Activated CD4-positive, alpha-beta T cell treated with anti-CD3 and anti-CD28 coated beads, Interleukin-2, amount 10 ng/mL, durations not matched to agents 7 days and 5 days (primary cell): ENCODE data around the gene NXF1. TPM values are rescaled to one million over a fixed set of nuclear protein-coding genes. Genes with fewer than 3 reads are reported as not detected.
"Not testable (repeated sequence)": the region's sequence is repeated elsewhere in the genome, so short reads cannot be mapped to it uniquely, and the experiment has no call there.

Experiments used
- CTCF ChIA-PET: fragments of 350-600 bp; sonication (Branson Sonifier 250); formaldehyde crosslinking; loops from one replicate; lab custom pipeline; 2021; ENCODE audit warnings: antibody characterized with exemption; lab: Charles Lee
- POLR2A ChIA-PET: fragments of 350-600 bp; sonication (Branson Sonifier 250); formaldehyde crosslinking; loops from one replicate; lab custom pipeline; 2021; ENCODE audit warnings: antibody characterized with exemption; lab: Charles Lee
- DNase-seq: peaks from one replicate; pipeline ENCODE4 v3.0.0-alpha.2; 2020
- H3K27ac Mint-ChIP-seq: one replicate; pipeline ENCODE4 v1.8.0; 2021; ENCODE audit warnings: mild to moderate bottlenecking, moderate library complexity, mixed read lengths
- H3K27me3 Mint-ChIP-seq: one replicate; pipeline ENCODE4 v1.8.0; 2021; ENCODE audit warnings: mixed read lengths
- H3K36me3 Mint-ChIP-seq: one replicate; pipeline ENCODE4 v1.8.0; 2021; ENCODE audit warnings: low read depth, mixed read lengths
- H3K4me1 Mint-ChIP-seq: one replicate; pipeline ENCODE4 v1.8.0; 2021; ENCODE audit warnings: mixed read lengths
- H3K4me3 Mint-ChIP-seq: one replicate; pipeline ENCODE4 v1.8.0; 2021; ENCODE audit warnings: mild to moderate bottlenecking, moderate library complexity, mixed read lengths
- H3K9me3 Mint-ChIP-seq: one replicate; pipeline ENCODE4 v1.8.0; 2021; ENCODE audit warnings: mixed read lengths
- total RNA-seq, 2 experiments: library from RNA; stranded (reverse); gene quantifications; one replicate each; pipeline ENCODE4 v1.2.3, GENCODE V29; 2021

The NXF1 gene
- total RNA-seq, 2 experiments from 2014 or later = 110 to 121 TPM

GRCh38 chr11:62843466-62843865 is 38.2 kb upstream of the NXF1 start:
- Mint-ChIP-seq H3K4me3 (no peak overlapping the region), H3K27me3 (no peaks in the 10 kb centered on the region), H3K9me3 (no peaks in the 10 kb centered on the region), H3K4me1 (peaks cover 11% of the 10 kb centered on the region), H3K36me3 (peaks cover 4% of the 10 kb centered on the region), H3K27ac (no peak overlapping the region)
- no peak for DNase-seq
- POLR2A ChIA-PET = no interaction called here
- CTCF ChIA-PET = interaction anchor here (0.6 kb wide), 1 partner anchor 169 kb away, joined by 3 read pairs; no protein-coding TSS in a partner anchor

- H3K27me3 Mint-ChIP-seq, H3K9me3 Mint-ChIP-seq, H3K4me3 Mint-ChIP-seq, H3K36me3 Mint-ChIP-seq, POLR2A ChIA-PET, DNase-seq, H3K27ac Mint-ChIP-seq, CTCF ChIA-PET: not testable (repeated sequence)
- peaks cover 11% of the 10 kb centered on the region for H3K4me1 Mint-ChIP-seq
These were observed 37.7 kb upstream of the NXF1 start for GRCh38 chr11:62842891-62843290.

GRCh38 chr11:62842171-62842741 is 37.0 kb upstream of the NXF1 start:
- no peak overlapping the region for H3K27ac Mint-ChIP-seq
- H3K4me3 Mint-ChIP-seq = no peak overlapping the region
- DNase-seq = peak; percentile 49
- ChIA-PET POLR2A (interaction anchor here (1.1 to 3.0 kb wide), 6 partner anchors 8 to 115 kb away, joined by 5 to 58 read pairs (median 18); partner anchors contain the start of genes HNRNPUL2, NXF1, POLR2G and TMEM179B), CTCF (interaction anchor here (0.5 to 1.1 kb wide), 3 partner anchors 11 to 70 kb away, joined by 3 to 4 read pairs (median 3); partner anchors contain the start of gene STX5)
- H3K4me1 Mint-ChIP-seq = peaks cover 16% of the 10 kb centered on the region
- peaks cover 9% of the 10 kb centered on the region for H3K36me3 Mint-ChIP-seq
- no peaks in the 10 kb centered on the region for H3K9me3 Mint-ChIP-seq
- H3K27me3 Mint-ChIP-seq = no peaks in the 10 kb centered on the region

GRCh38 chr11:62841361-62842170 is 36.3 kb upstream of the NXF1 start:
- ChIA-PET POLR2A (interaction anchor here (0.6 to 3.0 kb wide), 28 partner anchors 9 to 1403 kb away, joined by 3 to 58 read pairs (median 5); partner anchors contain the start of genes C11orf98, CSKMT, EEF1G and GANAB), CTCF (interaction anchor here (0.7 to 2.7 kb wide), 9 partner anchors 10 to 63 kb away, joined by 3 to 18 read pairs (median 4); partner anchors contain the start of genes NXF1, STX5 and TMEM179B)
- Mint-ChIP-seq H3K27ac (no peak overlapping the region), H3K4me1 (peaks cover 16% of the 10 kb centered on the region), H3K36me3 (peaks cover 10% of the 10 kb centered on the region), H3K27me3 (no peaks in the 10 kb centered on the region), H3K4me3 (no peak overlapping the region), H3K9me3 (no peaks in the 10 kb centered on the region)
- peak; percentile 93 for DNase-seq

- not testable (repeated sequence) for H3K27ac Mint-ChIP-seq, H3K9me3 Mint-ChIP-seq, H3K4me3 Mint-ChIP-seq, H3K27me3 Mint-ChIP-seq
- Mint-ChIP-seq H3K4me1 (peaks cover 16% of the 10 kb centered on the region), H3K36me3 (peaks cover 13% of the 10 kb centered on the region)
- CTCF ChIA-PET = interaction anchor here (0.6 to 2.7 kb wide), 10 partner anchors 9 to 108 kb away, joined by 3 to 18 read pairs (median 4); partner anchors contain the start of genes NXF1, POLR2G, STX5 and TMEM179B
- peak; percentile 71 for DNase-seq
- POLR2A ChIA-PET = interaction anchor here (0.6 to 3.0 kb wide), 29 partner anchors 8 to 1403 kb away, joined by 3 to 58 read pairs (median 5); partner anchors contain the start of genes C11orf98, CSKMT, EEF1G and GANAB
These were observed 35.6 kb upstream of the NXF1 start for GRCh38 chr11:62840721-62841360.

GRCh38 chr11:62839050-62839945 is 34.1 kb upstream of the NXF1 start, which contains the start of gene WDR74:
Gene WDR74 (minus strand): TSS chr11:62839590. CDS start chr11:62839570, 20 bp downstream.
- Mint-ChIP-seq H3K27ac (no peak within 1 kb of the TSS), H3K36me3 (peaks cover 21% of the 10 kb centered on the region)

GRCh38 chr11:62835336-62835735 is 30.1 kb upstream of the NXF1 start:
- H3K27me3 Mint-ChIP-seq = no peaks in the 10 kb centered on the region
- no peak overlapping the region for H3K4me3 Mint-ChIP-seq
- CTCF ChIA-PET = no interaction called here
- no peaks in the 10 kb centered on the region for H3K9me3 Mint-ChIP-seq
- POLR2A ChIA-PET = no interaction called here
- H3K36me3 Mint-ChIP-seq = peaks cover 32% of the 10 kb centered on the region
- peak overlapping the region; percentile 42 for H3K27ac Mint-ChIP-seq
- no peak for DNase-seq
- peaks cover 39% of the 10 kb centered on the region for H3K4me1 Mint-ChIP-seq

More at GRCh38 chr11:62839050-62839945, 34.1 kb upstream of the NXF1 start, which contains the start of gene WDR74:
- ChIA-PET POLR2A (interaction anchor here (3.0 kb wide), 1 partner anchor 16 kb away, joined by 58 read pairs; no protein-coding TSS in a partner anchor), CTCF (interaction anchor here (1.2 to 2.7 kb wide), 4 partner anchors 17 to 171 kb away, joined by 3 to 18 read pairs (median 8); partner anchors contain the start of genes POLR2G and TMEM179B)
- Mint-ChIP-seq H3K4me3 (no peak within 1 kb of the TSS), H3K4me1 (peaks cover 25% of the 10 kb centered on the region), H3K27me3 (no peaks in the 10 kb centered on the region), H3K9me3 (no peaks in the 10 kb centered on the region)
- DNase-seq = peak; percentile 95

GRCh38 chr11:62832336-62833234 is 27.3 kb upstream of the NXF1 start, which contains the start of gene TEX54:
Gene TEX54 (minus strand): TSS chr11:62832841.
- peaks cover 38% of the 10 kb centered on the region for H3K4me1 Mint-ChIP-seq
- H3K4me3 Mint-ChIP-seq = peak within 1 kb of the TSS; percentile 94
- no peaks in the 10 kb centered on the region for H3K9me3 Mint-ChIP-seq
- CTCF ChIA-PET = interaction anchor here (0.6 to 2.0 kb wide), 9 partner anchors 22 to 1041 kb away, joined by 3 to 15 read pairs (median 4); partner anchors contain the start of genes TUT1 and ZBTB3
- no peaks in the 10 kb centered on the region for H3K27me3 Mint-ChIP-seq
- peak within 1 kb of the TSS; percentile 99 for H3K27ac Mint-ChIP-seq
- peaks cover 28% of the 10 kb centered on the region for H3K36me3 Mint-ChIP-seq
- POLR2A ChIA-PET = interaction anchor here (1.8 kb wide), 1 partner anchor 8 kb away, joined by 19 read pairs; no protein-coding TSS in a partner anchor
- DNase-seq = no peak

- H3K27me3 Mint-ChIP-seq = no peaks in the 10 kb centered on the region
- H3K4me1 Mint-ChIP-seq = peaks cover 36% of the 10 kb centered on the region
- ChIA-PET CTCF (interaction anchor here (0.6 to 2.0 kb wide), 16 partner anchors 10 to 1040 kb away, joined by 3 to 15 read pairs (median 4); partner anchors contain the start of genes NXF1, TUT1 and ZBTB3), POLR2A (interaction anchor here (0.5 to 1.8 kb wide), 3 partner anchors 9 to 46 kb away, joined by 3 to 19 read pairs (median 3); no protein-coding TSS in a partner anchor)
- no peaks in the 10 kb centered on the region for H3K9me3 Mint-ChIP-seq
- H3K4me3 Mint-ChIP-seq = peak within 1 kb of the TSS; percentile 94
- H3K36me3 Mint-ChIP-seq = peaks cover 34% of the 10 kb centered on the region
- peak; percentile 100 for DNase-seq
- peak within 1 kb of the TSS; percentile 99 for H3K27ac Mint-ChIP-seq
These were observed 26.5 kb upstream of the NXF1 start, which contains the start of gene STX5 for GRCh38 chr11:62831520-62832335. Gene STX5 (minus strand): TSS chr11:62832051. CDS start chr11:62831243, 808 bp downstream.
